Measurements from ENCODE around the gene AP3D1.
"Not testable (repeated sequence)": the region's sequence is repeated elsewhere in the genome, so short reads cannot be mapped to it uniquely, and the experiment has no call there.

AP3D1 gene

GRCh38 chr19:2151339-2152229, at the start of gene AP3D1:
TSS of gene AP3D1 (minus strand) at chr19:2151566. CDS start at chr19:2151334, 232 bp downstream.
- Histone ChIP-seq H3K36me3 (replicated peaks; ENCODE audit: low read depth, low read length) (peaks cover 10% of the 10 kb centered on the region), H3K27ac (ENCODE audit: low read length) (peak within 1 kb of the TSS; percentile 54), H2AFZ (ENCODE audit: low read depth, low read length) (no peak within 1 kb of the TSS), H3K79me2 (ENCODE audit: low read length) (peaks cover 50% of the 10 kb centered on the region), H3K9me3 (ENCODE audit: insufficient read depth, low read length) (no peaks in the 10 kb centered on the region), H3K4me2 (ENCODE audit: low read length) (peak within 1 kb of the TSS; percentile 95), H3K27me3 (ENCODE audit: low read depth, low read length) (no peaks in the 10 kb centered on the region), H3K4me1 (ENCODE audit: low read length) (peaks cover 27% of the 10 kb centered on the region), H3K4me3 (ENCODE audit: low read length) (peak within 1 kb of the TSS; percentile 99), H4K20me1 (ENCODE audit: insufficient read depth, low read length) (peaks cover 25% of the 10 kb centered on the region), H3K9ac (ENCODE audit: low read length) (peak within 1 kb of the TSS; percentile 99)
- TF ChIP-seq CTCF (IDR thresholded peaks at IDR 0.05; ENCODE audit: low read depth, low read length) (no peak), EZH2phosphoT487 (IDR thresholded peaks at IDR 0.05; ENCODE audit: low read depth) (no peak)

GRCh38 chr19:2200624-2201294, 49.4 kb upstream of the AP3D1 start:
- Histone ChIP-seq H3K36me3 (replicated peaks; ENCODE audit: low read depth, low read length) (peaks cover 24% of the 10 kb centered on the region), H3K79me2 (ENCODE audit: low read length) (peaks cover 33% of the 10 kb centered on the region), H4K20me1 (ENCODE audit: insufficient read depth, low read length) (peaks cover 46% of the 10 kb centered on the region)
- not testable (repeated sequence) for H3K4me1 ChIP-seq (ENCODE audit: low read length); H3K4me3 ChIP-seq (ENCODE audit: low read length); H3K4me2 ChIP-seq (ENCODE audit: low read length); H3K9ac ChIP-seq (ENCODE audit: low read length); H3K27me3 ChIP-seq (ENCODE audit: low read depth, low read length); H3K9me3 ChIP-seq (ENCODE audit: insufficient read depth, low read length); H3K27ac ChIP-seq (ENCODE audit: low read length); H2AFZ ChIP-seq (ENCODE audit: low read depth, low read length)

- Histone ChIP-seq H4K20me1 (ENCODE audit: insufficient read depth, low read length) (peaks cover 53% of the 10 kb centered on the region), H3K4me3 (ENCODE audit: low read length) (no peak overlapping the region), H3K27me3 (ENCODE audit: low read depth, low read length) (no peaks in the 10 kb centered on the region), H3K9ac (ENCODE audit: low read length) (no peak overlapping the region), H3K79me2 (ENCODE audit: low read length) (peaks cover 33% of the 10 kb centered on the region), H3K36me3 (replicated peaks; ENCODE audit: low read depth, low read length) (peaks cover 21% of the 10 kb centered on the region), H3K4me1 (ENCODE audit: low read length) (no peaks in the 10 kb centered on the region), H3K27ac (ENCODE audit: low read length) (no peak overlapping the region), H3K4me2 (ENCODE audit: low read length) (no peak overlapping the region), H2AFZ (ENCODE audit: low read depth, low read length) (no peak overlapping the region), H3K9me3 (ENCODE audit: insufficient read depth, low read length) (no peaks in the 10 kb centered on the region)
- no peak for TF ChIP-seq CTCF (IDR thresholded peaks at IDR 0.05; ENCODE audit: low read depth, low read length)
- TF ChIP-seq EZH2phosphoT487 (IDR thresholded peaks at IDR 0.05; ENCODE audit: low read depth), result no peak
Measured at GRCh38 chr19:2199861-2200623, 48.7 kb upstream of the AP3D1 start.

GRCh38 chr19:2199215-2199614, 47.8 kb upstream of the AP3D1 start:
- Histone ChIP-seq H3K27ac (ENCODE audit: low read length) (no peak overlapping the region), H3K79me2 (ENCODE audit: low read length) (peaks cover 33% of the 10 kb centered on the region), H4K20me1 (ENCODE audit: insufficient read depth, low read length) (peaks cover 53% of the 10 kb centered on the region), H3K9ac (ENCODE audit: low read length) (no peak overlapping the region), H3K4me1 (ENCODE audit: low read length) (no peaks in the 10 kb centered on the region), H3K4me3 (ENCODE audit: low read length) (no peak overlapping the region), H3K9me3 (ENCODE audit: insufficient read depth, low read length) (no peaks in the 10 kb centered on the region), H2AFZ (ENCODE audit: low read depth, low read length) (no peak overlapping the region), H3K36me3 (replicated peaks; ENCODE audit: low read depth, low read length) (peaks cover 24% of the 10 kb centered on the region), H3K27me3 (ENCODE audit: low read depth, low read length) (no peaks in the 10 kb centered on the region), H3K4me2 (ENCODE audit: low read length) (no peak overlapping the region)
- TF ChIP-seq CTCF (IDR thresholded peaks at IDR 0.05; ENCODE audit: low read depth, low read length) (peak; percentile 23), EZH2phosphoT487 (IDR thresholded peaks at IDR 0.05; ENCODE audit: low read depth) (no peak)

Data from OCI-LY3 (cell line).